Stomach smooth muscle (tissue), 2 donors: ENCODE measurements around the gene FGF13.
A peak's percentile ranks its signal among the peaks of the same experiment; 100 is the strongest.

Source experiments
- H3K27ac ChIP-seq: one replicate; pipeline ENCODE4 v1.7.0; 2013; ENCODE audit warnings: mild to moderate bottlenecking, low read length, inconsistent platforms
- H3K27me3 ChIP-seq, 2 donors: one replicate each; pipeline ENCODE4 v1.7.0; 2013; ENCODE audit warnings: low read length in 2 of 2; ENCODE audit not compliant: insufficient read depth in 2 of 2, control insufficient read depth in 1 of 2
- H3K36me3 ChIP-seq, 2 donors: one replicate each; pipeline ENCODE4 v1.7.0; 2013; ENCODE audit warnings: low read length in 2 of 2; ENCODE audit not compliant: control insufficient read depth in 2 of 2, insufficient read depth in 2 of 2
- H3K4me1 ChIP-seq: one replicate; pipeline ENCODE4 v1.7.0; 2013; ENCODE audit warnings: low read length; ENCODE audit not compliant: control insufficient read depth, insufficient read depth
- H3K4me3 ChIP-seq, 2 donors: one replicate each; pipeline ENCODE4 v1.7.0; 2013; ENCODE audit warnings: low read length in 2 of 2
- H3K9ac ChIP-seq, 2 donors: one replicate each; pipeline ENCODE4 v1.7.0; 2013; ENCODE audit warnings: low read length in 2 of 2, mild to moderate bottlenecking in 1 of 2
- H3K9me3 ChIP-seq, 2 donors: one replicate each; pipeline ENCODE4 v1.7.0; 2013; ENCODE audit warnings: low read length in 2 of 2; ENCODE audit not compliant: control insufficient read depth in 2 of 2
- donor health status: healthy.
- donor health status: Pancreatic carcinoma.

FGF13 gene

GRCh38 chrX:138718941-138719340 lies 7.4 kb upstream of the FGF13 start:
- no peak overlapping the region for H3K9ac ChIP-seq
- no peaks in the 10 kb centered on the region for H3K4me1 ChIP-seq
- H3K4me3 ChIP-seq, result no peak overlapping the region
- H3K9me3 ChIP-seq, result no peaks in the 10 kb centered on the region
- H3K27ac ChIP-seq, result no peak overlapping the region
- no peaks in the 10 kb centered on the region for H3K36me3 ChIP-seq
- H3K27me3 ChIP-seq, result no peaks in the 10 kb centered on the region

GRCh38 chrX:138710866-138711341 lies 613 bp downstream of the FGF13 start:
- no peaks in the 10 kb centered on the region for H3K27me3 ChIP-seq
- peak overlapping the region; percentile 46 to 58 for H3K9ac ChIP-seq
- no peak overlapping the region for H3K27ac ChIP-seq
- H3K4me3 ChIP-seq, result peak overlapping the region; percentile 78
- no peaks in the 10 kb centered on the region for H3K36me3 ChIP-seq
- no peaks in the 10 kb centered on the region for H3K9me3 ChIP-seq
- peaks cover 9% of the 10 kb centered on the region for H3K4me1 ChIP-seq

- Histone ChIP-seq H3K27ac (no peak overlapping the region), H3K4me1 (peaks cover 9% of the 10 kb centered on the region), H3K36me3 (no peaks in the 10 kb centered on the region), H3K9ac (peak overlapping the region; percentile 46 to 58), H3K9me3 (no peaks in the 10 kb centered on the region), H3K4me3 (peak overlapping the region; percentile 78), H3K27me3 (no peaks in the 10 kb centered on the region)
Observed at GRCh38 chrX:138709886-138710791, 1.4 kb downstream of the FGF13 start.

GRCh38 chrX:138708268-138708667 lies 3.2 kb downstream of the FGF13 start:
- Histone ChIP-seq H3K27ac (no peak overlapping the region), H3K36me3 (no peaks in the 10 kb centered on the region), H3K27me3 (no peaks in the 10 kb centered on the region), H3K4me3 (no peak overlapping the region), H3K9ac (no peak overlapping the region), H3K9me3 (no peaks in the 10 kb centered on the region), H3K4me1 (peaks cover 9% of the 10 kb centered on the region)

GRCh38 chrX:138704596-138704995 lies 6.9 kb downstream of the FGF13 start:
- Histone ChIP-seq H3K4me1 (no peaks in the 10 kb centered on the region), H3K36me3 (no peaks in the 10 kb centered on the region), H3K9ac (no peak overlapping the region), H3K9me3 (no peaks in the 10 kb centered on the region), H3K27ac (no peak overlapping the region), H3K27me3 (no peaks in the 10 kb centered on the region), H3K4me3 (no peak overlapping the region)

- Histone ChIP-seq H3K36me3 (no peaks in the 10 kb centered on the region), H3K9ac (no peak overlapping the region), H3K4me1 (no peaks in the 10 kb centered on the region), H3K27ac (no peak overlapping the region), H3K27me3 (no peaks in the 10 kb centered on the region), H3K9me3 (no peaks in the 10 kb centered on the region), H3K4me3 (no peak overlapping the region)
Observed at GRCh38 chrX:138704101-138704500, 7.4 kb downstream of the FGF13 start.

- no peaks in the 10 kb centered on the region for H3K27me3 ChIP-seq
- no peaks in the 10 kb centered on the region for H3K4me1 ChIP-seq
- H3K4me3 ChIP-seq, result no peak overlapping the region
- H3K9me3 ChIP-seq, result no peaks in the 10 kb centered on the region
- H3K36me3 ChIP-seq, result no peaks in the 10 kb centered on the region
- no peak overlapping the region for H3K9ac ChIP-seq
- no peak overlapping the region for H3K27ac ChIP-seq
Observed at GRCh38 chrX:138692591-138692990, 18.9 kb downstream of the FGF13 start.

GRCh38 chrX:138691186-138691585 lies 20.3 kb downstream of the FGF13 start:
- Histone ChIP-seq H3K9ac (no peak overlapping the region), H3K36me3 (no peaks in the 10 kb centered on the region), H3K4me1 (no peaks in the 10 kb centered on the region), H3K9me3 (no peaks in the 10 kb centered on the region), H3K27ac (no peak overlapping the region), H3K27me3 (no peaks in the 10 kb centered on the region), H3K4me3 (peak overlapping the region in 1 of 2 donors; percentile 8)

GRCh38 chrX:138690591-138690990 lies 20.9 kb downstream of the FGF13 start:
- Histone ChIP-seq H3K9ac (no peak overlapping the region), H3K27ac (no peak overlapping the region), H3K4me3 (peak overlapping the region; percentile 8 to 25), H3K4me1 (no peaks in the 10 kb centered on the region), H3K36me3 (no peaks in the 10 kb centered on the region), H3K27me3 (no peaks in the 10 kb centered on the region), H3K9me3 (no peaks in the 10 kb centered on the region)

- Histone ChIP-seq H3K9me3 (no peaks in the 10 kb centered on the region), H3K27me3 (peaks cover 0 to 3% of the 10 kb centered on the region in 2 donors), H3K9ac (no peak overlapping the region), H3K4me1 (no peaks in the 10 kb centered on the region), H3K4me3 (no peak overlapping the region), H3K27ac (no peak overlapping the region), H3K36me3 (no peaks in the 10 kb centered on the region)
Observed at GRCh38 chrX:138683600-138683999, 27.9 kb downstream of the FGF13 start.

GRCh38 chrX:138669693-138670092 lies 41.8 kb downstream of the FGF13 start:
- no peaks in the 10 kb centered on the region for H3K9me3 ChIP-seq
- H3K36me3 ChIP-seq, result no peaks in the 10 kb centered on the region
- H3K9ac ChIP-seq, result no peak overlapping the region
- H3K27ac ChIP-seq, result no peak overlapping the region
- H3K27me3 ChIP-seq, result no peaks in the 10 kb centered on the region
- H3K4me3 ChIP-seq, result no peak overlapping the region
- no peaks in the 10 kb centered on the region for H3K4me1 ChIP-seq
